ENCODE results near the gene AKT2. TPM values are rescaled to one million over a fixed set of nuclear protein-coding genes. Genes with fewer than 3 reads are reported as not detected.

The AKT2 gene
- total and polyA plus RNA-seq, 2 of the 8 experiments (the other 6 are each of a cell fraction or from before 2014, with no cell fraction given) = 151 to 183 TPM

- no peak overlapping the region for H2BK15ac ChIP-seq (ENCODE audit: low read length)
- POLR2A ChIA-PET (ENCODE audit: partially characterized antibody) = interaction anchor here (1.5 kb wide), 1 partner anchor 9 kb away, joined by 3 read pairs; no protein-coding TSS in a partner anchor
- H2AFZ ChIP-seq (ENCODE audit: low read length) = no peak overlapping the region
- no peak overlapping the region for H3K9ac ChIP-seq (replicated peaks in 1 of 4; ENCODE audit: extremely low read depth in 1 of 4, low read depth in 3 of 4, low read length in 3 of 4)
- H3K56ac ChIP-seq (replicated peaks; ENCODE audit: insufficient read length, low read depth, low read length) = no peak overlapping the region
- H2BK5ac ChIP-seq (ENCODE audit: low read depth, low read length) = no peak overlapping the region
- FAIRE-seq = no peak
- H4K91ac ChIP-seq (replicated peaks; ENCODE audit: insufficient read length, low read length) = no peak overlapping the region
- peaks cover 1% of the 10 kb centered on the region for H3K23me2 ChIP-seq (ENCODE audit: low read depth, low read length)
- no peaks in the 10 kb centered on the region for H3K27me3 ChIP-seq (replicated peaks in 1 of 4; ENCODE audit: control insufficient read depth in 3 of 4, extremely low read depth in 1 of 4, insufficient read depth in 3 of 4, low read length in 3 of 4)
- H3K23ac ChIP-seq (ENCODE audit: insufficient read length) = no peak overlapping the region
- H3K18ac ChIP-seq (ENCODE audit: extremely low read depth, low read length) = no peak overlapping the region
- no peak for DNase-seq (ENCODE audit: low read depth in 1 of 2, low spot score in 2 of 2)
- H3K79me2 ChIP-seq (ENCODE audit: control insufficient read depth in 1 of 2, insufficient read depth in 2 of 2, low read length in 2 of 2) = peaks cover 9 to 91% of the 10 kb centered on the region in 2 experiments; a peak in 3 of 4 replicates
- no peak overlapping the region for H3K27ac ChIP-seq (ENCODE audit: low read depth, low read length)
- no peak overlapping the region for H3K14ac ChIP-seq (ENCODE audit: insufficient read length)
- no peak overlapping the region for H2AK5ac ChIP-seq (ENCODE audit: low read depth, low read length)
- TF ChIP-seq PHF8 (conservative IDR thresholded peaks at IDR 0.05; ENCODE audit: low read depth, low read length) = no peak
- no peak for TF ChIP-seq POU5F1 (IDR thresholded peaks at IDR 0.05; ENCODE audit: low read depth, low read length)
- no peak for TF ChIP-seq RFX5 (IDR thresholded peaks at IDR 0.05; ENCODE audit: borderline replicate concordance, low read depth, low read length)
- TF ChIP-seq GTF2F1 (IDR thresholded peaks at IDR 0.05; ENCODE audit: borderline replicate concordance, low read depth, low read length) = no peak
- TF ChIP-seq CREB1 (IDR thresholded peaks at IDR 0.05) = no peak
- no peak for TF ChIP-seq EGR1 (IDR thresholded peaks at IDR 0.05; ENCODE audit: borderline replicate concordance, low read depth, low read length)
- no peak for TF ChIP-seq MAFK (IDR thresholded peaks at IDR 0.05; ENCODE audit: low read depth, low read length)
- TF ChIP-seq CHD2 (IDR thresholded peaks at IDR 0.05; ENCODE audit: low read length) = no peak
- TF ChIP-seq KDM4A (IDR thresholded peaks at IDR 0.05; ENCODE audit: low read depth, low read length, severe bottlenecking) = no peak
- no peak for TF ChIP-seq ZNF274 (IDR thresholded peaks at IDR 0.05; ENCODE audit: borderline replicate concordance, extremely low read depth, low read length)
- H3K79me1 ChIP-seq (ENCODE audit: low read depth, low read length) = peaks cover 30% of the 10 kb centered on the region
- no peak overlapping the region for H2BK20ac ChIP-seq (ENCODE audit: low read length)
- no peak overlapping the region for H2BK12ac ChIP-seq (ENCODE audit: low read depth, low read length)
- H3K4me3 ChIP-seq (ENCODE audit: extremely low read depth in 1 of 4, insufficient read depth in 2 of 4, low read depth in 3 of 4, low read length in 4 of 4) = no peak overlapping the region
- H4K5ac ChIP-seq (ENCODE audit: insufficient read length, low read depth, low read length) = no peak overlapping the region
- H4K8ac ChIP-seq (ENCODE audit: extremely low read depth, insufficient read depth, low read length) = peak overlapping the region; percentile 70; the same call in 1 of the 2 replicates
- no peak overlapping the region for H2BK120ac ChIP-seq (replicated peaks; ENCODE audit: low read depth, low read length)
- H3K9me3 ChIP-seq (ENCODE audit: insufficient read depth in 2 of 2, low read depth in 1 of 2, low read length in 1 of 2) = no peaks in the 10 kb centered on the region
- peaks cover 0 to 28% (median 18%) of the 10 kb centered on the region in 4 experiments; a peak in 6 of 7 replicates for H3K4me1 ChIP-seq (replicated peaks in 1 of 4; ENCODE audit: control insufficient read depth in 3 of 4, insufficient read depth in 4 of 4, low read length in 3 of 4)
- 96% methylated on average over 15 of the region's 15 CpGs; no CpG with 5 or more reads in 1 of the 2 experiments for WGBS, 2 experiments (ENCODE audit: extremely low coverage in 1 of 2, insufficient coverage in 1 of 2, insufficient read length in 1 of 2, insufficient replicate concordance in 2 of 2, low coverage in 1 of 2, low lambda C conversion rate in 2 of 2, missing lambda C conversion rate in 1 of 2)
- H3K4ac ChIP-seq (replicated peaks; ENCODE audit: insufficient read length, low read depth, low read length) = no peak overlapping the region
- no peak overlapping the region for H3K4me2 ChIP-seq (ENCODE audit: insufficient read depth in 1 of 2, low read depth in 2 of 2, low read length in 2 of 2)
- H4K20me1 ChIP-seq (replicated peaks in 1 of 2; ENCODE audit: control insufficient read depth in 1 of 2, insufficient read depth in 2 of 2, low read length in 2 of 2) = peaks cover 7 to 14% of the 10 kb centered on the region in 2 experiments
- H3K36me3 ChIP-seq (ENCODE audit: control insufficient read depth in 2 of 4, insufficient read depth in 4 of 4, low read length in 3 of 4) = peaks cover 0 to 3% (median 0%) of the 10 kb centered on the region in 4 experiments; a peak in 1 of 8 replicates
- CTCF ChIA-PET (ENCODE audit: partially characterized antibody) = interaction anchor here (0.7 to 2.8 kb wide), 7 partner anchors 9 to 303 kb away, joined by 3 to 12 read pairs (median 4); no protein-coding TSS in a partner anchor
These were observed 6.0 kb downstream of the AKT2 start for GRCh38 chr19:40279120-40279551.

Measured in H1 (cell line).